Activated CD4-positive, alpha-beta T cell treated with anti-CD3 and anti-CD28 coated beads, Interleukin-2, amount 50 U/mL, for 4 hours (primary cell): ENCODE data around the gene CADM3.

Source experiments
- DNase-seq, 2 experiments: peaks; one replicate each; pipeline ENCODE4 v3.0.0-alpha.2; 2020

The CADM3 gene

GRCh38 chr1:159207774-159208173, 36.4 kb downstream of the CADM3 start:
- no peak for DNase-seq

GRCh38 chr1:159208175-159208825, 36.9 kb downstream of the CADM3 start:
- DNase-seq = no peak

DNA sequence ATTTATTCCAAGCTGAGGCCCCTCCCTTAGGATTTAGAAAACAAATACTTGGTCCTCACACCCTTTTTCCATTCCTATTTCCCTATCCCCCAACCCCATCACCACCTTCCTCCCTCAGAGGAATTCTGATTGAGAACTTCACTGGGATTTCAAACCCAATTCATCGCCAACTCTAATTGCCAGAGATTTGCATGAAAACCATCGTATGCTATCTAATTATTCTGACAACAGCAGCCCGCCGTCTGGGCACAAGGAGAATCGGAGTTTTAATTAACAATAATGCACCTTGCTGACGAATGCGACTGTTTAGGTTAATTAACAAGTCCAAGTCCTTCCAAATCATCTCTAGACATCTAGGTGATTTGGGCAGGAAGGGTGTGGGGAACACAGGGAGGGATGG, 37.6 kb downstream of the CADM3 start:
- DNase-seq = no peak

DNA sequence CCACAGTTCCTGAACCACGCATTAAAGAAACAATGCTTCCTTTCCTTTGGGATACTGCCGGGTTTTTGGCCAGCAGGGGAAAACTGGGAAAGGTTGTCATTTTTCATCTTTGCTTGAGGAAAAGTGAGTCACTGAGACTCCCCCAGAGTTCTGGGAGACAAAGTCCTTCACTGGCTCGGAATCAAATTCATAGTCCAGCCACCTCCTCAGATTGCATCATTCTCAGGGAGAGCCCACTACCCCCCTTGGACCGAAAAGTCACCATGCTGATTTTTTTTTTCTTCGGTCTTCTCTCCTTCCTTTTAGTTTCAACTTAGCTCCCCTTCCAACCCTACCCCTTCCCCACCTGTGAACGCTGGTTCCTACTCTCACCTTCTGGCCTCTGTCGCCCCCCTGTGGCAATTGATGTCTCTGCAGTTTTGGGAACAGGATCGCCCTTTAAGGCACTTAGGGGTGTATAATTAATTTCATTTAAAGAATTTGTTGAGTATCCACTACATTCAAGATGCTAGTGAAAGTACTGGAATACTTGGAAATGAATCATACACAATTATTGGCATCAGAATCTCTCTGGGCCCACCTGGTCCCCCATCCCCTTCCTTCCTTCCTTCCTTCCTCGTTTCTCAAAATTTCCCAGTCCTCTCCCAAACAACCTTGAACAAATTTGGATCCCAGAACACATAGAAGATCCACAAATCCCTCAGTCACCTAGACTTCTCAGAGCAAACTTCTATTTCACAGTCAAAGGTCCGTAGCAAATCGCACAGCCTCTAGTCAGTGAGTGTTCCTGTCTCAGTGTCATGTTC, 40.1 kb downstream of the CADM3 start:
- DNase-seq = peak; percentile 26 to 32

GRCh38 chr1:159212596-159212995, 41.2 kb downstream of the CADM3 start:
- DNase-seq = no peak

GRCh38 chr1:159214149-159214760, 42.8 kb downstream of the CADM3 start:
- DNase-seq = peak; percentile 10 to 11

DNA sequence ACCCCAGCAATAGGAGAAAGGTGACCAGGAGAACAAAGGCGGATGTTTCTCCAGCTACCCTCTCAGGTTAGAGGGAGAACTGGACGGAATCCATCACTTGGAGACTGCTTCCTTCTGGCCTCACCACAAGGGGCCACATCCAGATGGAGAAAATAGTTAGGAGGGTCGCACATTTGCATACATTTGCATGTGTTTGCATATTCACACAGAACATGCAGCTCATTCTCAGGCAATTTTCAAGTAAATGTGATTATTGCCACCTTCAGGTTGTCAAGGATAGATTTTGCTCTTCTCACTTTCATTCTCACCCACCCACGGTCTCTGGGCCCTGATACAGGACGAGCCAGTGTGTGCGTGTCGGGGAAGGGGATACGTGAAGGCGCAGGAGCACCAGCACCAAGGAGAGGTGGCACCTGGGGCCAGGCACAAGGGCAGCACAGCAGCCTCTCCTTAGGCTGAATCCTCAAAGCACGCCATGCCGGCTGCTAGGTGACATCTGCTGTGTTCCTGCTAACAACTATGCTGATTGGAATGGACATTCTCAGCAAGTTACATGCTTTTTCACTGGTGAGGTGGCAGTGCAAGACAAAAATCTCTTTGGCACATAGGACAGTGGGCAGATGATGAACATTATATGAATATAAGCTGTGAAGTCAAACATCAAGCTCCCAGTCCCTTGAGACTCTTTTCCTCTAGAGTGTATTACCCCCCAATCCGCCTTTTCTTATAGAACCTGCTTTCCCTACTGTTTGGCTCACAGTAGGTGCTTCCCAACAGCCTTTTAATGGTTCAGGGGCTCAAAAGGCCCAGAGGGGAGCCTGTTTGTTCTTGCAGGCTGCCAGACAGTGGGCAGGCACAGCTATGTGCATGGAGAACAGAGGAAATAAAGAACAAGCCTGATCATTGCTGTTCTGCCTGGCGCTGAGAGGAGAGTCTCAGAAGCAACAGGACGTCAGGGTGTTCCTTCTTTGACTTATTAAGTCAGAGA, 47.5 kb downstream of the CADM3 start:
- no peak for DNase-seq

DNA sequence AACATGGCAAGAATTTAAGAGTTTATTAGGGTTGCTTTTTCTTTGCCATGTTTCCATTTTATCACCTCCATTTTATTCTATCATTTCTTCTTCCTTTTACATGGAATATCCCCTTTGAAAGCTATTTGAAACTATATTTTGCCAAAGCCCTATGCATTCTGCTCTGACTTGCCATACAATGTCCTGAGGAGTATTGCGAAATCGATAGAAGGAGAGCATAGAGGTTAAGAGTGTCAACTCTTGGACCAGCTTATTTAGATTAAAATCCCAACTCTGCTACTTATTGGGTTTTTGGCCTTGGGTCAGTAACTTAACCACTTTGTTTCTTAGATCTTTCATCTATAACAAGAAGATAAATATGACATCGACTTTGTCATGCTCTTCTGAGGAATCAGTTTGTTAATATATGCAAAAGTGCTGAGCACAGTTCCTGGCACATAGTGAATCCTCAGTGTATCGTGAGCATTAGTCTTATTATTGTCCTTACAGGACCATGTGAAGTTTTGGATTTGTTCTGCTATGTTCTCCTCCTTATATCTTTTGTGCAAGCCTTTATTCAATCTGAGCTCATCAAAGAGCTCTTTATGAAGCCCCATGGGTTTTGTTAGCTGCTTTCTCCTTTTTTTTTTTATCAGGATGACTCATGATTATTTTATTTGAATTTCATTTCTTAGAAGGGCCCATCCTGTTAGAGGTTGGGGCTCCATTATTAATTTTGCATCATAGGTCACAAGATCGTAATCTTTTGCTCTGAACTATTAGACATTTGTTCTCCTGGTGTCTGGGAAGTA, 50.9 kb downstream of the CADM3 start:
- DNase-seq = no peak

DNA sequence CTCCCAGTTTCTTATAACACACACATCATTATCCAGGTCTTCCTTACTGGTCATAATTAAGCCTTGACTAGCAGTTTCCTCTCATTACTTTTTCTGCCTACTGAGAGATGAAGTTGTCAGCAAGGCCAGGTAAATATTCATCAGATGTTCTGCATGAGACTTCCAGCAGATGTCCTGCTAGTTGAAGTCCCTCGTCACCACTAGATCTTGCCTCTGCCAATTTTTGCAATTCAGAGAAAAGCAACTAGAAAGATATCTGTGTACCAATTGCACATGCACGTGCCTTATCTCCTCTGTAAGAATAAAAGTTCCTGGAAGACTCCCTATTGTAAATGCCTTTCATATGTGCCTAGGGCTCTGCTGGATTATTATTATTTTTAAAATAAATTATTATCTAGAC, 51.6 kb downstream of the CADM3 start:
- no peak for DNase-seq

GRCh38 chr1:159228554-159228953, 57.1 kb downstream of the CADM3 start:
- DNase-seq = no peak

- DNase-seq = no peak
These were observed 58.0 kb downstream of the CADM3 start for GRCh38 chr1:159229260-159229885.

DNA sequence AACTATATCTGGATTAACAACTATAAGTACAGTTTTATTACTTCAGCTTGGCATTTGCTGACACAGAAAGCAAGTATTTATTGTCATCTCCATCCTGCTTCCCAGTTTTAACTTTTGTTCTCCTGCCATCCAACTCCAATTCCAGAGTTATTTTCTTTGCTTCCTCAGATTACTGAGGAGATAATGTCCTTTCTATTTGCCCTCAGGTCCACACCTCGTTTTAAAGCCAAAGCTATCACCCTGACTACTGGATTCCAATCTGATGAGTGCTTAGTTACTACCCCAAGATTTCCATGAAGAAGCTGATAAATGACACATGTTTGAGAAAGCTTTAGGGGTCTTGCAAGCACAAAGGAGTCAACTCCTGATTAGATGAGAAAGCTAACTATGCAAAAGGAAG, 58.5 kb downstream of the CADM3 start:
- no peak for DNase-seq

DNA sequence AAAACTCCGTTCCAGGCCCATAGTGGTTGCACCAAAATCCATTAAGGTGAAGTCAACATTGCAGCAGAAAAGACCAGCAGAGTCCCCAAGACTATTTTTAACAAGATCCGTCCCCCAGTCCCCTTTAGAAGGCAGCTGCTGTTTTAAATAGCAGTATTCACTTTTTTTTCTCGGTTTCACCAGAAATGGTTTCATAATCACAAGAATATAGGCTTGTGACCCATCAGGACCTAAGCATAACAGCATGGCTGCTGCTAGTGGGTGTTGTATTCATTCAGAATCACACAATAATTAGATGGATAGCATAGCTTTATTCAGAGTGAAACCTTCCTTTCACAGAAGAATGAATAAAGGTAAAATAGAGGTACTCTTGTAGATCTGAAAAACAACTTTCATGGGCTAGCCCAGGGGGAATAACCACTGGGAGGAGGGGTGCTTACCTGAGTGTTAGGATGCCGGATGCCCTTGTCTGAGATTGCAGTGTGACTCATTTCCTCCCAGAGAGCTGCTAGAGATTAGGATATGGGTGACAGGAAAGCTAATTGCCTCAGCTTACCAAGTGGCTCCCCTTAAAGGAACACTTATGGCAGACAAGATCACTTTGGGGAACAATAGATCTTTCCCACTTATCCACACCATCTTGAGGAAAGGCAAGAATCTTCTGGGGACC, 68.3 kb downstream of the CADM3 start:
- no peak for DNase-seq

DNA sequence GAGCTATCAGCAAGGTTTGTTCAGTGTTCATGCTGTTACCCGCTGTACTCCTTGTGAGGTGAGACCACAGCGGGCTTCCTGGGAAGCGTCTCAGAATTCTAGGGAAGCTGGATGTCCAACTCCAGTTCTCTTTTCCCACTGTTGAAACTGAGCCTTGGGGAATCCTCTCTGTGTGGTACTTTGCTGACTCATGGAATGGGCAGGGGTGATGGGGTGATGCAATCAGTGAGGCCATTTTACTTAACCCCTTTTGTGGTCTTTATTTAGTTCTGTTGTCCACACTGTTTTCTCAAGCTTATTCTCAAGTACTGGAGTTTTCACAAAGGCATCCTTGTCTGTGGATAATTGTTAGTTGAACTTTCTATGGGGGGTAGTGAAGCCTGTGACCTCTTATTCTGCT, 75.9 kb downstream of the CADM3 start:
- no peak for DNase-seq

- no peak for DNase-seq
These were observed 76.9 kb downstream of the CADM3 start for GRCh38 chr1:159248311-159248710.

DNA sequence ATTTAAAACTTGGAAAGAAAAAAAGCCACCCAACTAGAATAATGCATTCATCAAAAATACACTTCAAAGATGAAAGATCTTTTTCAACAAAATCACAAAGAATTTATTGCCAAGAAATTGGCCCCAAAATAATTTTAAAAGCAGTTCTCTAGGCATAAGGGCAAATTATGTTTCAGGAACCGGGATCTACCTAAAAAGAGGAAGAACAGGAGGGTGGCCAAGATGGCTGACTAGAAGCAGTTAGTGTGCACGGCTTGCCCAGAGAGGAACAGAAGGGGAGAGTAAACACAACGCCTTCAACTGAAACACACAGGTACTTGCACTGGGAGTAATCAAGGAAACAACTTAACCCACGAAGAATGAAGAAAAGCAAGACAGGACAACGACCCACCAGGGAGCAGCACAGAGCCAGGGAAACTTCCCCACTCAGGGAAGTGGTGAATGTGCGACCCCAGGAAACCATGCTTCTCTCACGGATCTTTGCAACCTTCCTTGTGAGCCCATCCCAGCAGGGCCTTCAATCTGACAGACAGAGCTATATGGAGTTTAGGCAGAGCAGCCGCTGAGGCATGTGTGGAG, 79.3 kb downstream of the CADM3 start:
- no peak for DNase-seq
